Fibroblast of pulmonary artery (primary cell): ENCODE measurements around the gene TTLL12.
A peak's percentile ranks its signal among the peaks of the same experiment; 100 is the strongest.

Source experiments
- DNase-seq: peaks from one replicate; pipeline ENCODE4 v3.0.0-alpha.2; 2010; ENCODE audit warnings: low read depth
- H3K4me3 ChIP-seq: replicated peaks from 2 replicates; pipeline ENCODE4 v1.5.1; 2011; ENCODE audit warnings: low read depth, mild to moderate bottlenecking, control low read depth, low read length, moderate library complexity
- TF ChIP-seq, protein P1 (sequence below): IDR thresholded peaks from 2 replicates; pipeline ENCODE4 v1.5.1; 2011; ENCODE audit warnings: mild to moderate bottlenecking, control low read depth, low read length, inconsistent platforms; ENCODE audit errors: missing control alignments

Gene TTLL12

GRCh38 chr22:43205261-43205691 lies 18.3 kb upstream of the TTLL12 start:
- TF ChIP-seq, protein P1, sequence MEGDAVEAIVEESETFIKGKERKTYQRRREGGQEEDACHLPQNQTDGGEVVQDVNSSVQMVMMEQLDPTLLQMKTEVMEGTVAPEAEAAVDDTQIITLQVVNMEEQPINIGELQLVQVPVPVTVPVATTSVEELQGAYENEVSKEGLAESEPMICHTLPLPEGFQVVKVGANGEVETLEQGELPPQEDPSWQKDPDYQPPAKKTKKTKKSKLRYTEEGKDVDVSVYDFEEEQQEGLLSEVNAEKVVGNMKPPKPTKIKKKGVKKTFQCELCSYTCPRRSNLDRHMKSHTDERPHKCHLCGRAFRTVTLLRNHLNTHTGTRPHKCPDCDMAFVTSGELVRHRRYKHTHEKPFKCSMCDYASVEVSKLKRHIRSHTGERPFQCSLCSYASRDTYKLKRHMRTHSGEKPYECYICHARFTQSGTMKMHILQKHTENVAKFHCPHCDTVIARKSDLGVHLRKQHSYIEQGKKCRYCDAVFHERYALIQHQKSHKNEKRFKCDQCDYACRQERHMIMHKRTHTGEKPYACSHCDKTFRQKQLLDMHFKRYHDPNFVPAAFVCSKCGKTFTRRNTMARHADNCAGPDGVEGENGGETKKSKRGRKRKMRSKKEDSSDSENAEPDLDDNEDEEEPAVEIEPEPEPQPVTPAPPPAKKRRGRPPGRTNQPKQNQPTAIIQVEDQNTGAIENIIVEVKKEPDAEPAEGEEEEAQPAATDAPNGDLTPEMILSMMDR: no peak
- no peak overlapping the region for H3K4me3 ChIP-seq
- DNase-seq: no peak

- H3K4me3 ChIP-seq: no peak overlapping the region
- DNase-seq: peak; percentile 10
- TF ChIP-seq, protein P1: no peak
These were observed 16.6 kb upstream of the TTLL12 start for GRCh38 chr22:43203471-43203981.

DNA sequence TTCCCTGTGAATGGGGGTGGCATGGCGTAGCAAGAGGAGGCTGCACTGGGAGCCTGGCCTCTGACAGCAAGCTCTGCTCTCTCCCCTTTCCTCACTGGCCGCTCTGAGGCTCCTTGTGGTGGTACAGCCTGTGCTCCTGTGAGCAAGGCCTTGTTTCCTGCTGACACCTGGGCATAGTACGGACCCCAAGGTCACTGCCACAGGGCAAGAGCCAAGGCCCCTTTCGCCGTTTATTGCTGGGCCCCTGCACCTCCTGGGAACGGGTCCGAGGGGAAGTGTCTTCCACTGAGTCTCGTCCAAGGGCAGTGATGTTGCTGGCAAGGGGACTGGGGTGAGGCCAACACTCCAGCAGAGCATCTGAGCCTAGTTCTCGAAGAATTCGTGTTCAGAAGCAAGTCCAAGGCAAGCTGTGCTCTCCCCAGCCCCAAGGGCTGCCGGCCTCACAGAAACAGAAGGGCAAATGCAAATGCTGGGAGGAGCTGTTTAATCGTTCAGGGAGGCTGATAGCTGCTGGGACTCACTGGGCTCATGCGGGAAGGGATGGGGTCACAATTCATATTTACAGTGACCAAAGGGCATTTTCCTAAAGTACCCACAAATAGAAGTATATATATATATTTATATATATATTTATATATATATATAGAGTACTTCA lies 15.9 kb upstream of the TTLL12 start:
- TF ChIP-seq, protein P1: no peak
- no peak for DNase-seq

GRCh38 chr22:43202326-43202725 lies 15.4 kb upstream of the TTLL12 start:
- no peak for DNase-seq
- TF ChIP-seq, protein P1: no peak
- no peak overlapping the region for H3K4me3 ChIP-seq

More for the DNA sequence above, 15.9 kb upstream of the TTLL12 start:
- H3K4me3 ChIP-seq: no peak overlapping the region

DNA sequence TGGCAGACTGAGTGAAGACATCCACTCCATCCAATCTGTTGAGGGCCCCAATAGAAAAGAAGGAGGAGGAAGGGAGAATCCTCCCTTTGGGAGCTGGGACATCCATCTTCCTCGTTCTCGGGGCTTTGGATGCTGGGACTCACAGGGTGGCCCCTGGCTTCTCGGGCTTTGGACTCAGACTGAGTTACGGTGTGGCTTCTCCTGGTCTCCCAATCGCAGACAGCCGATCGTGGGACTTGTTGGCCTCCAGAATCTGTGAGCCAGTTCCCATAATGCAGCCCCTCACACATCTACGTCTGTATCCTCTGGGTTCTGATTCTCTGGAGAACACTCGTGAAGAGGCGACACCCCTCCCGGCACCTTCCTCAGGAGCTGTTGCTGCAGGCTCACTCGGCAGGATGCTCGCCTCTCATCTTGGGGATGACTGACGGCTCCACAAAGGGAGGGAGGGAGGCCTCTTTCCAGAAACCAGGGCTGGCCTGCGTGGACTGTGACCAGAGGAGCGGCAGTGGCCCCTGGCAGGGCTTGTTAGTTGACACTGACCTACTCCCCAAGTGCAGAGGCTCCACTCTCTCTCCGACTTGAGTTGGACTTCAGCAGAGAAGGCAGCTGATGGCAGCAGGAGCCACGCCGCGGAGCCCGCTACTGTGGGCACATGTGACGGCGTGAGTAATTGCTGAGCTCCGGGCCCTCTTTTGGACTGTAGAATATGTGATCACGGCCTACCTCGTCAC lies 14.7 kb upstream of the TTLL12 start:
- no peak for DNase-seq
- H3K4me3 ChIP-seq: no peak overlapping the region
- TF ChIP-seq, protein P1: no peak

DNA sequence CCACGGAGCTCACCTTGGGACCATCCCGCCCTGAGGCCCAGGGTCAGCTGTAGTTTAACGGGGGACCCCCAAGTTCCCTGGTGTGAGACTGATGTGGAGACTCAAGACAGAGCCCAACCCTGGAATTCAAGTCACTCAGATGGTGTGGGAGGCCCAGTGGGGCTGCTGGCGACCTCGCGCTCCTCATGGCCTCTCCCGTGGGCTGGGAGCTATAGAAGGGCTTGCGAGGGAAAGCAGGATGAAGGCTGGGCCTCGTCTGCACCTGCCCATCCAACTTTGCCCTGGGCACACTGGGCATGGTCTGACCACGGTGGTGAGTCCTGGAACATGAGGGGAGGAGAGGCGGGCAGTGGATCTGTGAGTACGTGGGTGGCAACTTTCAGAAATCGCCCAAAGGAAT lies 13.6 kb upstream of the TTLL12 start:
- TF ChIP-seq, protein P1: no peak
- no peak for DNase-seq
- no peak overlapping the region for H3K4me3 ChIP-seq
